Measurements from ENCODE around the gene RPS21.

- no peak for TF ChIP-seq EZH2 (IDR thresholded peaks at IDR 0.05; ENCODE audit: insufficient read depth, poor library complexity, severe bottlenecking)
- TF ChIP-seq EZH2phosphoT487 (IDR thresholded peaks at IDR 0.05; ENCODE audit: insufficient read depth, low read depth) = no peak
Observed at GRCh38 chr20:62410746-62411478, 24.0 kb downstream of the RPS21 start.

All from GM23248 (cell line).